DLD1 (cell line): Measurements from ENCODE around the gene TCERG1L.

Source experiments
- in situ Hi-C: cut with HindIII; loops from 2 replicates; pipeline ENCODE4 v1.10.0; 2017; ENCODE audit warnings: low sequenced_read_pairs

The TCERG1L gene

GRCh38 chr10:131231323-131231964 is 80.1 kb downstream of the TCERG1L start:
- in situ Hi-C loops: no loop called here

GRCh38 chr10:131230641-131231322 is 80.7 kb downstream of the TCERG1L start:
- in situ Hi-C loops: no loop called here

GRCh38 chr10:131230166-131230565 is 81.4 kb downstream of the TCERG1L start:
- in situ Hi-C loops: no loop called here

GRCh38 chr10:131227163-131227740 is 84.3 kb downstream of the TCERG1L start:
- in situ Hi-C loops: no loop called here

- in situ Hi-C loops: no loop called here
Observed at GRCh38 chr10:131226446-131227162, 84.9 kb downstream of the TCERG1L start.

DNA sequence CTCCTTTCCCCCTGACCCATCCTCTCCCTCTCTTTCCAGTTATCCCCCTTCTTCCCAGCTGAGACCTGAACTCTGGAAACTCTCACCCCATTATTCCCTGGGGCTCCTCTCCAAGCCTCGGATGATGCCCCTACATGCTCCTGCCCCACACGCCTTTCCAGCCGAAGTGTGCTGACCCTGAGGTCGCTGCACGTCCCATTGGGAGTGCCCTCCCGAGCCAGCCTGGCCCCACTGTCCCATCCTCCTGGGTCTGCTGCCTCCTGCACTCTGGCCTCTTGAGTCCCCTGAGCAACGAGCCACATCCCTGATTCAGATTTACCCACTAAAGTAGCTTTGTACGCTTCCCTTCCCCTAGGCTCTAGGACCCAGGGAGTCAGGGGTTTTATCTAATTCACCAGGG is 87.4 kb downstream of the TCERG1L start:
- in situ Hi-C loops: no loop called here

DNA sequence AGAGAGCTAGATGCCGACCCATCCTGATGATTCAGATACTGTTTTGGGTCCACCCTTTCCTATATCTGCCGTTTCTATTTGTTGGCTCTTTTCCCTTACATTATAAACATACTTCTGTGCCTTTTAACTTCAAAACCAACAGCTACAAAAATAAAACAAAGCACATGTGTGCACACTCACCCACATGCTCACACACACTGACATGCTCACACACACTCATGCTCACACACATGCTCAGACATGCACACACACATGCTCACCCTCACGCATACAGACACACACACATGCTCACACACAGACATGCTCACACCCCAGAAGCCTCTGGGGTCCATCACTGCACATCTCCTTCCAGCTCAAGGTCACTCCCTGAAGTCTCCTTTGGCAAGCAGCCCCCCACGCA is 88.1 kb downstream of the TCERG1L start:
- in situ Hi-C loops: no loop called here

DNA sequence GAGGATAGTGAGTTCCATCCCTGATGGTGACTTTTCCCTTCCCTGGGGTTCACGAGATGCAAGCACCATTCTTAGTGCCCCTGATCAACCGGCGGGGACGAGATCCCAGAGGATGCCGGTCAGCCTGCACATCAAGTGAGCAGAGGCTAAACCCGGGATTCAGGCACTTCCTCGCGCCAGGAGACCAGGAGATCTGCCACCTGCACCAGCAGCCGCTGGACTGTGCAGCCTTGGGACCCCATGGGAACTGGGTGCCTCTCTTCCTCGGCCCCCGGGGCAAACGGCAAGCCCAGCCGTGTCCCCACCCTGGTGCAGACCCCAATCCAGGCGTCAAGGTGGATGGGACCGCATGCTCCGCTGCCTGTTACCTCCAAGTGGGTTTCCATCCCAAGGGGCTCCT is 88.5 kb downstream of the TCERG1L start:
- in situ Hi-C loops: no loop called here

GRCh38 chr10:131221632-131222277 is 89.8 kb downstream of the TCERG1L start:
- in situ Hi-C loops: no loop called here

GRCh38 chr10:131220601-131221171 is 90.8 kb downstream of the TCERG1L start:
- in situ Hi-C loops: no loop called here

DNA sequence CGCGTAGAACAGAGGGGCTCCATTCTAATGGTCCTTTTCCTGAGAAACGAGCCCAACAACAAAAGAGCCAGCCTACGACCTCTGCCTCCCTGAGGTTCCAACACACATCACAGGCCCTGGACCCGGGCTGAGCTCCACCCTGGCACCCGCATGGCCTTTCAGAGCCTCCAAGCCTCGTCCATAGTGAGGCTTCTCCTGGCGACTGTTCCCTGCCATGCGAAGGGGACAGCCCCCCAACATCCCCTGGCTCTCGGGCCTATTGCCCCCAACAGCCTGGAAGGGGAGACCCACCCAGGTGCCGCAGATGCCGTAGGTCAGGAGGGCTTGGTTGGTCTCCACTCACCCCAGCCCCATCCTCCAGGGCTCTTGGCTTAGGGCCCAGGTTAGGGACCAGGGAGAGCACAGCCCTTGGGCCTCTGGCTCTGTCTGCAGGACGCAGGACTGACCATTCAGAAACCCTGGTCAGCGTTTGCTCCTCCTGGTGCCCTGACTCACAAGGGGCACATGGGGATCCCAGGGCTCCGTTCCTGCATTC is 91.5 kb downstream of the TCERG1L start:
- in situ Hi-C loops: no loop called here

GRCh38 chr10:131219584-131219886 is 92.0 kb downstream of the TCERG1L start:
- in situ Hi-C loops: no loop called here

- in situ Hi-C loops: no loop called here
Observed at GRCh38 chr10:131218811-131219583, 92.5 kb downstream of the TCERG1L start.

GRCh38 chr10:131216681-131217230 is 94.8 kb downstream of the TCERG1L start:
- in situ Hi-C loops: no loop called here

DNA sequence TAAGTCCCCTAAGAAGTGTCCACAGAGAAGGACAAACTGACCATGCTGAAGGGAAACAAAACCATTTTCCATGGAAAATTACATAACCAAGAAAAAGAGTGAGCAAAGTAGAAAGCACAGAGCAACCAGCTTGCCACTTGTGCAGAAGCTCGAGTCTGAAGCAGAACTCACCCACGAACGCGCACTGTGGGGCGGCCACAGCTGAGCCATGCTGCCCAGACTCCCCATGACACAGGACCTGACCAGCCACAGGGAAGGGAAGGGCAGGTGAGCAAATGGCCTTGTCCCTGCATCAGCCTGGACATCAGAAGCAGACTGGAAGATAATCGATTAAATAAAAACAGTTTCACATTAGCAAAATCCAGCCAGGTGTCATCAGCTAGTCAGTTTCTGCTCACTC is 95.7 kb downstream of the TCERG1L start:
- in situ Hi-C loops: no loop called here

DNA sequence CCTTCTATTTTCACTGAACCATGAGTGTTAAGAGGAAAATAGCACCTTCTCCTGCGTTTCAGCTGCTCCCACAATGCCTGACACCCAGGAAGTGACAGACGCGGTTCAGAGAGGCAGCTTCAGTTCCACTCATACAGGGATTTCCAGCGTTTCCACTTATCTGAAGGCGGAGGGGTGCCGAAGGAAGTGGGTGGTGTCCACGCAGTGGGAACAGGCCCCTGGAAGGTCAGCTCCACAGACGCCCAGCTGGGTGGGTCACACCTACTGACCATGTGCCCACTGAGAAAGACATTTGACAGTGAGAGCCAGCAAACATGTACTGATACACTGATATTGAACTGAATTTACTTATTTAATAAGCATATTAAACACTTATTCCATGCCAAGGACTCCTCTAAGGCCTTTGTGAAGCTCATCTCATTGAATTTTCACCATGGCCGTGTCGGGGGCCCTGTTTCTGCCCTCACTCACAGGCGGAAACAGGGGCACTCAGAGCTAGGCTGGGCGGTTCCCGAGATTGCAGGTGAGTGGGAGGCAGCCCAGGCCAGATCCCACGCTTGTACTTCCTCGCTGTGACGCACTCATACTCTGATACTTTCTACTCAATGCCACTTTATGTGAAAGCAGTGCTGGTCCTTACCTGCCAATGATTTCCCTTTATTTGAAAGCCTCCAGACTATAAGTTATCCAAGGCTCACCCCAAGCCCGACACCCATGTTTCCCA is 96.8 kb downstream of the TCERG1L start:
- in situ Hi-C loops: no loop called here

DNA sequence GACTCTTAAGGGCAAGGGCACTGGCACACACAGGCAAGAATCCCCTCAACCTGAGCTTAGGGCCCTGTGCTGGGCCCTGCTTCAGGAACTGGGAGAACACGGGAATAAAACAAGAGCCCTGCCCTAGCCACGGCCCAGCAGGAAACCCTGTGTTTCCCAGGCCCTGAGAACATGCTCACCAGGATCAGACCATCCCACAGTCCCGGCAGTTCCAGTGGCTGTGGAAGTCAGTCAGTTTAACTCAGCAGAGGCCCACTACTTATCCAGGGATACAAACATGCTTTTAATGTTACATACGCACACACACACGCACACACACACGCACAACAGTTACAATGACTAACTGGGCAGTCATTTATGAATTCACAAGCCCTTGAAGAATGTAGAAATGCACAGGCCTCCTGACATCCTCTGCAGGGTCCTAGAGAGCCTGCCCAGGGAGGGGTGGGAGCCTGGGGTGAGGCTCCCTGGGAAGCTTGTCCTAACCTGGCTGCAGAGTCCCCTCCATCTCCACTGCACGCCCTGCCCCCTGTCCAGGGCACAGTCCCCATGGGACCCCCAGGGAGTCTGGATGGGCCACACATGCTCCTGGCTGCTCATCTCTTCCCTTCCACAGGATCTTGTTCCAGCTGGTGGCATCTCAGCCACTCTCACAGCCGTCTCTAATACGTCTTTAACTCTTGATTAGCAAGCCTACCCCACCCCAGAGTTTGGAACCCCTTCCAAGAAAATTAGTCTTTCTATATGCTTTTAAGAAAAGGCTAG is 97.6 kb downstream of the TCERG1L start:
- in situ Hi-C loops: no loop called here

GRCh38 chr10:131212763-131213325 is 98.7 kb downstream of the TCERG1L start:
- in situ Hi-C loops: no loop called here
